Adipocyte (in vitro differentiated cells): ENCODE results near the gene VAMP2.

Source experiments
- DNase-seq: peaks from one replicate; pipeline ENCODE4 v3.0.0-alpha.2; 2015; ENCODE audit warnings: low read depth
- H3K27me3 ChIP-seq: replicated peaks from 2 replicates; pipeline ENCODE4 v1.7.0; 2013; ENCODE audit warnings: mild to moderate bottlenecking, low read length, moderate library complexity; ENCODE audit not compliant: control insufficient read depth, insufficient read depth
- H3K36me3 ChIP-seq: 2 replicates; pipeline ENCODE4 v1.7.0; 2013; ENCODE audit warnings: low read length, mild to moderate bottlenecking, moderate library complexity; ENCODE audit not compliant: control insufficient read depth, insufficient read depth, severe bottlenecking
- H3K4me1 ChIP-seq: 2 replicates; pipeline ENCODE4 v1.7.0; 2013; ENCODE audit warnings: mild to moderate bottlenecking, low read length, moderate library complexity; ENCODE audit not compliant: control insufficient read depth, insufficient read depth
- H3K4me3 ChIP-seq: 2 replicates; pipeline ENCODE4 v1.7.0; 2013; ENCODE audit warnings: mild to moderate bottlenecking, low read length, moderate library complexity
- H3K9ac ChIP-seq: 2 replicates; pipeline ENCODE4 v1.7.0; 2013; ENCODE audit warnings: mild to moderate bottlenecking, low read length, moderate library complexity
- H3K9me3 ChIP-seq: 2 replicates; pipeline ENCODE4 v1.7.0; 2013; ENCODE audit warnings: mild to moderate bottlenecking, low read length, moderate library complexity; ENCODE audit not compliant: control insufficient read depth

VAMP2 gene

GRCh38 chr17:8159459-8160223, 3.1 kb downstream of the VAMP2 start:
- no peaks in the 10 kb centered on the region for H3K9me3 ChIP-seq
- H3K36me3 ChIP-seq = peaks cover 19% of the 10 kb centered on the region
- H3K27me3 ChIP-seq = no peaks in the 10 kb centered on the region
- no peak overlapping the region for H3K9ac ChIP-seq
- DNase-seq = no peak
- no peak overlapping the region for H3K4me3 ChIP-seq
- peaks cover 37% of the 10 kb centered on the region for H3K4me1 ChIP-seq

- DNase-seq = no peak
- H3K4me1 ChIP-seq = peaks cover 32% of the 10 kb centered on the region
- no peaks in the 10 kb centered on the region for H3K27me3 ChIP-seq
- H3K9me3 ChIP-seq = no peaks in the 10 kb centered on the region
- no peak overlapping the region for H3K4me3 ChIP-seq
- peaks cover 19% of the 10 kb centered on the region for H3K36me3 ChIP-seq
- no peak overlapping the region for H3K9ac ChIP-seq
Observed at GRCh38 chr17:8159032-8159400, 3.7 kb downstream of the VAMP2 start.

- H3K9me3 ChIP-seq = no peaks in the 10 kb centered on the region
- peak overlapping the region; percentile 70 for H3K9ac ChIP-seq
- peak overlapping the region; percentile 59 for H3K4me3 ChIP-seq
- H3K27me3 ChIP-seq = no peaks in the 10 kb centered on the region
- DNase-seq = peak; percentile 96
- H3K4me1 ChIP-seq = peaks cover 32% of the 10 kb centered on the region
- peaks cover 19% of the 10 kb centered on the region for H3K36me3 ChIP-seq
Observed at GRCh38 chr17:8158267-8159031, 4.3 kb downstream of the VAMP2 start.

GRCh38 chr17:8156246-8156992, 6.3 kb downstream of the VAMP2 start:
- Histone ChIP-seq H3K27me3 (no peaks in the 10 kb centered on the region), H3K36me3 (peaks cover 17% of the 10 kb centered on the region), H3K9me3 (no peaks in the 10 kb centered on the region), H3K4me1 (peaks cover 31% of the 10 kb centered on the region), H3K9ac (peak overlapping the region; percentile 99), H3K4me3 (peak overlapping the region; percentile 93)
- DNase-seq = peak; percentile 100

GRCh38 chr17:8155996-8156245, 6.8 kb downstream of the VAMP2 start:
- Histone ChIP-seq H3K36me3 (peaks cover 12% of the 10 kb centered on the region), H3K4me3 (peak overlapping the region; percentile 93), H3K9me3 (no peaks in the 10 kb centered on the region), H3K4me1 (peaks cover 28% of the 10 kb centered on the region), H3K9ac (peak overlapping the region; percentile 99), H3K27me3 (no peaks in the 10 kb centered on the region)
- no peak for DNase-seq

- H3K9ac ChIP-seq = peak overlapping the region; percentile 99
- H3K36me3 ChIP-seq = peaks cover 15% of the 10 kb centered on the region
- no peaks in the 10 kb centered on the region for H3K9me3 ChIP-seq
- peak overlapping the region; percentile 93 for H3K4me3 ChIP-seq
- DNase-seq = peak; percentile 59
- H3K4me1 ChIP-seq = peaks cover 31% of the 10 kb centered on the region
- H3K27me3 ChIP-seq = no peaks in the 10 kb centered on the region
Observed at GRCh38 chr17:8155231-8155995, 7.3 kb downstream of the VAMP2 start.

- Histone ChIP-seq H3K4me3 (peak overlapping the region; percentile 93), H3K4me1 (peaks cover 38% of the 10 kb centered on the region), H3K36me3 (peaks cover 16% of the 10 kb centered on the region), H3K9me3 (no peaks in the 10 kb centered on the region), H3K27me3 (no peaks in the 10 kb centered on the region), H3K9ac (peak overlapping the region; percentile 99)
- DNase-seq = no peak
Observed at GRCh38 chr17:8154608-8155155, 8.1 kb downstream of the VAMP2 start.

- Histone ChIP-seq H3K9me3 (no peaks in the 10 kb centered on the region), H3K4me3 (peak overlapping the region; percentile 93), H3K4me1 (peaks cover 38% of the 10 kb centered on the region), H3K9ac (peak overlapping the region; percentile 99), H3K36me3 (peaks cover 18% of the 10 kb centered on the region), H3K27me3 (no peaks in the 10 kb centered on the region)
- DNase-seq = peak; percentile 100
Observed at GRCh38 chr17:8153957-8154607, 8.7 kb downstream of the VAMP2 start.

- DNase-seq = peak; percentile 91
- Histone ChIP-seq H3K9ac (peak overlapping the region; percentile 97), H3K36me3 (peaks cover 23% of the 10 kb centered on the region), H3K27me3 (no peaks in the 10 kb centered on the region), H3K4me1 (peaks cover 37% of the 10 kb centered on the region), H3K4me3 (peak overlapping the region; percentile 93), H3K9me3 (no peaks in the 10 kb centered on the region)
Observed at GRCh38 chr17:8153525-8153956, 9.2 kb downstream of the VAMP2 start.

- Histone ChIP-seq H3K4me1 (peaks cover 34% of the 10 kb centered on the region), H3K36me3 (peaks cover 28% of the 10 kb centered on the region), H3K27me3 (no peaks in the 10 kb centered on the region), H3K9ac (peak overlapping the region; percentile 97), H3K9me3 (no peaks in the 10 kb centered on the region), H3K4me3 (peak overlapping the region; percentile 93)
- peak; percentile 45 for DNase-seq
Observed at GRCh38 chr17:8153031-8153451, 9.7 kb downstream of the VAMP2 start.
